ENCODE measurements around the gene PARS2. TPM values are rescaled to one million over a fixed set of nuclear protein-coding genes. Genes with fewer than 3 reads are reported as not detected.

Gene PARS2
- total RNA-seq, 1 donor from 2014 or later: 11.5 TPM

DNA sequence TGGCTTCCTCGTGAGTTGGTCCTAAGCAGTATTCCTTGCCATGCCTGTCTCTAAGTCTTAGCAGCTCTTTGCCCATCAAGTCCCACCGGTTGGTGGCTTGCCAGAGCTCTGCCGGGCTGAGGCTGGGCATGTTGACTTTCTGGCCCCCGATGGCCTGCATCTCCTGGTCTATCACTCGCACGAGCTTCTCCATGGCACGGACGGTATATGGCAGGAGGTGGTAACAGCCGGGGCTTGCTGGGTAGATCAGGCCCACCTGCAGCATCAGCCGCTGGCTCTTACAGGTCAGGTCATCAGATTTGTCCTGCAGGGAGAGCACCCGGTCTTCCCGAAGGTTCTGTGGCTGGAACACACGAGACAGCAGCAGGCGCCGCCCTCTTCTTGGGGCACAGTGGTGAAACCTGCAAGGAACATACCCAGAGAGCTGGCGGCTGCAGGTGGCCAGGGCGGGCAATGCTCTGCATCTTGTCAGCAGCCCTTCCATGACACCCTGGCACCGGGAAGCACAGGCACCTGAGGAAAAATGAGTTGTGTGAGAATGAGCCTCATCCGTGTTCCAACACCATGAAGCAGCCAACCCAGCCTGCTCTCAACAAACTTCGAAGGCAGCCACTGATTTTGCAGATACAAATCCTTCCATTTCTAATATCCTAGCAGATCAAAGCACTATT, 5.5 kb downstream of the PARS2 start:
- no peak for DNase-seq (ENCODE audit: low read depth)
- H3K36me3 ChIP-seq (ENCODE audit: control insufficient read depth, insufficient read depth, low read length): peaks cover 2% of the 10 kb centered on the region
- TF ChIP-seq, protein P1, sequence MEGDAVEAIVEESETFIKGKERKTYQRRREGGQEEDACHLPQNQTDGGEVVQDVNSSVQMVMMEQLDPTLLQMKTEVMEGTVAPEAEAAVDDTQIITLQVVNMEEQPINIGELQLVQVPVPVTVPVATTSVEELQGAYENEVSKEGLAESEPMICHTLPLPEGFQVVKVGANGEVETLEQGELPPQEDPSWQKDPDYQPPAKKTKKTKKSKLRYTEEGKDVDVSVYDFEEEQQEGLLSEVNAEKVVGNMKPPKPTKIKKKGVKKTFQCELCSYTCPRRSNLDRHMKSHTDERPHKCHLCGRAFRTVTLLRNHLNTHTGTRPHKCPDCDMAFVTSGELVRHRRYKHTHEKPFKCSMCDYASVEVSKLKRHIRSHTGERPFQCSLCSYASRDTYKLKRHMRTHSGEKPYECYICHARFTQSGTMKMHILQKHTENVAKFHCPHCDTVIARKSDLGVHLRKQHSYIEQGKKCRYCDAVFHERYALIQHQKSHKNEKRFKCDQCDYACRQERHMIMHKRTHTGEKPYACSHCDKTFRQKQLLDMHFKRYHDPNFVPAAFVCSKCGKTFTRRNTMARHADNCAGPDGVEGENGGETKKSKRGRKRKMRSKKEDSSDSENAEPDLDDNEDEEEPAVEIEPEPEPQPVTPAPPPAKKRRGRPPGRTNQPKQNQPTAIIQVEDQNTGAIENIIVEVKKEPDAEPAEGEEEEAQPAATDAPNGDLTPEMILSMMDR (IDR thresholded peaks at IDR 0.05; ENCODE audit: insufficient read depth, low read length, poor library complexity, severe bottlenecking): no peak
- no peak overlapping the region for H3K4me3 ChIP-seq (ENCODE audit: low read depth, low read length)
- H3K27me3 ChIP-seq (ENCODE audit: control insufficient read depth, insufficient read depth, low read length): no peaks in the 10 kb centered on the region

DNA sequence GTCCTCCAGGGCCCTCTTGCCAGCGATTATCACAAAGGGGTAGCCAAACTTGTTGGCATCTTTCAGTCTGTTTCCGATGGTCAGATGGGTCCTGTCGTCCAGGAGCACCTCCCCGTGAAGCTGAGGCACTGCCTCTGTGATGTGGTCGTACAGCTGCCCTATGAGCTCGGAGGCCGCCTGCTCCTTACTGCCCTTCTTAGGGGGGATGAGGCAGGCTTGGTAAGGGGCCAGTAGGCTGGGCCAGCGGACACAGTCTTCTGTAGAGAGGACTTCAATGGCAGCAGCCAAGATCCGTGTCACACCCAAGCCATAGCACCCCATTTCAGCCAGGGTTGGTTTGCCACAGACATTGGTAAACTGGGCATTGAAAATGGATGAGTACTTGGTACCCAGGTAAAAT, 6.5 kb downstream of the PARS2 start:
- no peak for DNase-seq (ENCODE audit: low read depth)
- H3K36me3 ChIP-seq (ENCODE audit: control insufficient read depth, insufficient read depth, low read length): peaks cover 2% of the 10 kb centered on the region
- H3K4me3 ChIP-seq (ENCODE audit: low read depth, low read length): no peak overlapping the region
- TF ChIP-seq, protein P1 (IDR thresholded peaks at IDR 0.05; ENCODE audit: insufficient read depth, low read length, poor library complexity, severe bottlenecking): no peak
- no peaks in the 10 kb centered on the region for H3K27me3 ChIP-seq (ENCODE audit: control insufficient read depth, insufficient read depth, low read length)

DNA sequence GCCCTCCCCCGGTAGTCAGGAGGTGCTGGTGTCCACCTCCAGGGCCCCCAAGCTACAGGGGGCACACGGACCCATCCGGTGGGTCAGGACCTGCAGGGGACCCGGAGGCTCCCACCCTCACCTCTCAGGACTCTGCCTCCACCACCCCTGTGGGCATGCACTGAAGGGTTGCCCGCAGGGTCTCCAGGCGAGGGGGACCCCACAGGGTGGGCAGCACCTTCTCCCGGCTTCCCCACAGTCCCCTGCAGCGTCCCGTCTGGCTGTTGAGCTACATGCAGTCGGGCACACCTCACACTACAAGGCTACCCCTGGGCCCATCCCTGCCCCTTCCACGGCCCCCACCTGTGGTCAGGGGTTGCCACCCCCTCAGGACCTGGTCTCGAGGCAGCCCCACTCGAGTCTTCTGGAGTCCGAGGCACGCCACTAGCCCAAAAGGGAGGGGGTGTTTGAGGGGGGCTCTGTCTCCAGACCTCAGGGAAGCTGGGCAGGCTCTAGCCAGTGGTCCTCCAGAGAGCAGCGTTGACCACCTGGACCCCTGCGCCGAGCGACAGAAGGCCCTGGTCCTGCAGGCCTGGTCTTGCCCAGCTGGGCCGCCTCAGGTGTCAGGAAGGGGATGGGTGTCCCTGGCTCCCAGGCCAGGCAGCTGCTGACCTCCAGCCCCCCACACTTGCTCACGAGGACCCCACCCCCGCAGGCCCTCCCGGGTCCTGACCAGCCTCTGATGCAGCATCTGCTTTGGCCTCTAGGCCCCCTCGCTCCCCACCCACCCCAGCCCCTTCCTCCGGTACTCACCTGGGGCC, 9.6 kb downstream of the PARS2 start:
- TF ChIP-seq, protein P1 (IDR thresholded peaks at IDR 0.05; ENCODE audit: insufficient read depth, low read length, poor library complexity, severe bottlenecking): no peak
- peaks cover 2% of the 10 kb centered on the region for H3K36me3 ChIP-seq (ENCODE audit: control insufficient read depth, insufficient read depth, low read length)
- no peak overlapping the region for H3K4me3 ChIP-seq (ENCODE audit: low read depth, low read length)
- DNase-seq (ENCODE audit: low read depth): no peak
- no peaks in the 10 kb centered on the region for H3K27me3 ChIP-seq (ENCODE audit: control insufficient read depth, insufficient read depth, low read length)

DNA sequence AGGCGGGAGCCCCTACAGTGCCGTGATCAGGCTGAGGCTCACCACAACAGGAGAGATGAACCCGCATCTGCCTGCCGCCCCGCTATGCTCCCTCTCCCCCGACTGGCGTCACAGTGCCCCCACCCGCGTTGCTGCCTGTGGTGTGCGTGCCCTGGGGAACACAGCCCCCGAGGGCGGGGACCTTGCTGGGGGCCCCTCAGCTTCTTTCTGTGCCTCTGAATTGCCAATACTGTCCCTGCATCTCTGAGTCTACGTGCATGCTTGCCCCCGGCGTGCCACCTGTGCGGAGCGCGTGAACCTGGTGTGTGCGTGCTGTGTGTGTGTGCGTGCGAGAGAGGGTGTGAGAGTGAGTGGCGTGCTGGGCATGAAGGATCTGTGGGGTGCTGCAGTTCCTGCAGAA, 10.3 kb downstream of the PARS2 start:
- Histone ChIP-seq H3K4me3 (ENCODE audit: low read depth, low read length) (no peak overlapping the region), H3K27me3 (ENCODE audit: control insufficient read depth, insufficient read depth, low read length) (peaks cover 2% of the 10 kb centered on the region), H3K36me3 (ENCODE audit: control insufficient read depth, insufficient read depth, low read length) (peaks cover 2% of the 10 kb centered on the region)
- DNase-seq (ENCODE audit: low read depth): no peak
- TF ChIP-seq, protein P1 (IDR thresholded peaks at IDR 0.05; ENCODE audit: insufficient read depth, low read length, poor library complexity, severe bottlenecking): no peak

DNA sequence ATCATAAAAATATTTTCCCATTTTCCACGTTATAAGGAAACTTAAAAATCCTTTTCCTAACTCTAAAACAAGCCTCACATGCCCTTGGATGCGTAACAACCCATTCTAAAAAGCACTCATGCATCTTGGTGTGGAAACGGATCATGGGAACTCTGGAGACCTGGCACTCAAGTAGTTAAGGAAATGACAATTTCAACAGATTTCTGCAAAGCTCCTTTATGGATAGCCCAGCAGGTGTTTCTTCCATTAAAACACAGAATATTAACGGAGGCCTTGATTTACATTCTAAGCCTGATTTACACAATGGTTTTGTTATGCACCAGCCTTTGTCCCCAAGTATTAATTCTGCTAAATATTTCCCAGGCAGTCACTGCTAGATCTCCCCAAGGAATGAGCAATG, 12.9 kb downstream of the PARS2 start:
- Histone ChIP-seq H3K4me3 (ENCODE audit: low read depth, low read length) (no peak overlapping the region), H3K36me3 (ENCODE audit: control insufficient read depth, insufficient read depth, low read length) (no peaks in the 10 kb centered on the region), H3K27me3 (ENCODE audit: control insufficient read depth, insufficient read depth, low read length) (peaks cover 2% of the 10 kb centered on the region)
- TF ChIP-seq, protein P1 (IDR thresholded peaks at IDR 0.05; ENCODE audit: insufficient read depth, low read length, poor library complexity, severe bottlenecking): no peak
- no peak for DNase-seq (ENCODE audit: low read depth)
